Neural cell (in vitro differentiated cells): ENCODE results near the gene PLCD1. TPM values are rescaled to one million over a fixed set of nuclear protein-coding genes. Genes with fewer than 3 reads are reported as not detected.

Experiments
- H2AFZ ChIP-seq: fragments of 200-600, 300-800 bp; sonication (generic), shearing (Covaris generic); 2 replicates; pipeline ENCODE4 v1.6.0; 2014; ENCODE audit warnings: low read depth, mild to moderate bottlenecking, antibody characterized with exemption, low read length, moderate library complexity
- H3F3A ChIP-seq: fragments of 200-600 bp; shearing (Covaris generic); 2 replicates; pipeline ENCODE4 v1.6.1; 2016; ENCODE audit warnings: mild to moderate bottlenecking, moderate library complexity, mixed read lengths, antibody characterized with exemption, low read length; ENCODE audit not compliant: insufficient read depth, poor library complexity, severe bottlenecking
- H3K27ac ChIP-seq: fragments of 200-600, 300-800 bp; sonication (generic), shearing (Covaris generic); 2 replicates; pipeline ENCODE4 v1.5.1; 2014; ENCODE audit warnings: mild to moderate bottlenecking, low read length, moderate library complexity
- H3K27me3 ChIP-seq: fragments of 300-800, 200-600 bp; sonication (generic), shearing (Covaris generic); 2 replicates; pipeline ENCODE4 v1.6.0; 2014; ENCODE audit warnings: mild to moderate bottlenecking, low read depth, low read length, moderate library complexity; ENCODE audit not compliant: insufficient read depth
- H3K36me3 ChIP-seq: fragments of 300-800, 200-600 bp; sonication (generic), shearing (Covaris generic); 2 replicates; pipeline ENCODE4 v1.5.1; 2014; ENCODE audit warnings: mild to moderate bottlenecking, antibody characterized with exemption, low read length, moderate library complexity; ENCODE audit not compliant: insufficient read depth
- H3K4me2 ChIP-seq: fragments of 300-800, 200-600 bp; sonication (generic), shearing (Covaris generic); 2 replicates; pipeline ENCODE4 v1.6.0; 2014; ENCODE audit warnings: mild to moderate bottlenecking, low read length
- H3K4me3 ChIP-seq: fragments of 300-800, 200-600 bp; sonication (generic), shearing (Covaris generic); 2 replicates; pipeline ENCODE4 v1.5.1; 2014; ENCODE audit warnings: mild to moderate bottlenecking, low read length, moderate library complexity
- H3K79me2 ChIP-seq: fragments of 200-600 bp; shearing (Covaris generic); replicated peaks from 2 replicates; pipeline ENCODE4 v1.6.0; 2014; ENCODE audit warnings: mild to moderate bottlenecking, low read length, moderate library complexity; ENCODE audit not compliant: insufficient read depth
- H3K9ac ChIP-seq: fragments of 300-800, 200-600 bp; sonication (generic), shearing (Covaris generic); 2 replicates; pipeline ENCODE4 v1.6.1; 2016; ENCODE audit warnings: mild to moderate bottlenecking, low read length, mixed read lengths
- H3K9me2 ChIP-seq: fragments of 200-600 bp; shearing (Covaris generic); 2 replicates; pipeline ENCODE4 v1.6.1; 2016; ENCODE audit warnings: mild to moderate bottlenecking, low read length, mixed read lengths; ENCODE audit not compliant: insufficient read depth
- H3K9me3 ChIP-seq: fragments of 200-600, 300-800 bp; sonication (generic), shearing (Covaris generic); 2 replicates; pipeline ENCODE4 v1.6.1; 2016; ENCODE audit warnings: mild to moderate bottlenecking, mixed run types, low read length, moderate library complexity, mixed read lengths
- H4K20me1 ChIP-seq: fragments of 200-600 bp; shearing (Covaris generic); 2 replicates; pipeline ENCODE4 v1.6.1; 2016; ENCODE audit warnings: mild to moderate bottlenecking, mixed run types; ENCODE audit not compliant: insufficient read depth
- CTCF ChIP-seq: fragments of 450-650 bp; IDR thresholded peaks from 2 replicates; pipeline ENCODE4 v1.5.1; 2014; ENCODE audit warnings: antibody characterized with exemption, mild to moderate bottlenecking, moderate library complexity; ENCODE audit not compliant: poor library complexity, severe bottlenecking
- EP300 ChIP-seq: fragments of 450-650 bp; conservative IDR thresholded peaks from 2 replicates; pipeline ENCODE4 v1.6.1; 2014; ENCODE audit warnings: antibody characterized with exemption, mild to moderate bottlenecking, moderate library complexity; ENCODE audit not compliant: poor library complexity, severe bottlenecking
- EZH2 ChIP-seq: fragments of 200-600, 300-800 bp; shearing (Covaris generic), sonication (generic); IDR thresholded peaks from 2 replicates; pipeline ENCODE4 v1.6.1; 2014; ENCODE audit warnings: antibody characterized with exemption, low read length, borderline replicate concordance, mild to moderate bottlenecking; ENCODE audit not compliant: insufficient read depth, poor library complexity, severe bottlenecking
- MXI1 ChIP-seq: fragments of 450-650 bp; conservative IDR thresholded peaks from 2 replicates; pipeline ENCODE4 v1.6.1; 2014; ENCODE audit warnings: antibody characterized with exemption, mild to moderate bottlenecking; ENCODE audit not compliant: poor library complexity, severe bottlenecking
- POLR2AphosphoS5 ChIP-seq: IDR thresholded peaks from 2 replicates; pipeline ENCODE4 v1.6.1; 2012
- RAD21 ChIP-seq: fragments of 450-650 bp; conservative IDR thresholded peaks from 2 replicates; pipeline ENCODE4 v1.6.1; 2014; ENCODE audit warnings: antibody characterized with exemption, mild to moderate bottlenecking, moderate library complexity
- REST ChIP-seq: IDR thresholded peaks from 2 replicates; pipeline ENCODE4 v1.6.1; 2012; ENCODE audit warnings: borderline replicate concordance
- SMC3 ChIP-seq: fragments of 450-650 bp; conservative IDR thresholded peaks from 2 replicates; pipeline ENCODE4 v1.6.1; 2014; ENCODE audit warnings: antibody characterized with exemption, mild to moderate bottlenecking, moderate library complexity; ENCODE audit not compliant: poor library complexity
- TAF1 ChIP-seq: IDR thresholded peaks from 2 replicates; pipeline ENCODE4 v1.6.1; 2012; ENCODE audit warnings: low read depth
- polyA plus RNA-seq: library from polyadenylated mRNA; depleted of rRNA; stranded (reverse); fragments of >200 nt; gene quantifications from 2 replicates; pipeline ENCODE4 v1.2.3, GENCODE V29; 2014

The PLCD1 gene
- polyA plus RNA-seq, 1 donor from 2014 or later = 4.6 TPM

- TF ChIP-seq REST = no peak
- no peak for TF ChIP-seq MXI1
- no peak for TF ChIP-seq RAD21
- TF ChIP-seq TAF1 = no peak
- no peak for TF ChIP-seq SMC3
- no peak for TF ChIP-seq POLR2AphosphoS5
- TF ChIP-seq EZH2 = no peak
- TF ChIP-seq EP300 = no peak
- no peak for TF ChIP-seq CTCF
- H3K36me3 ChIP-seq = no peaks in the 10 kb centered on the region
Measured at GRCh38 chr3:38017445-38018295, 11.8 kb downstream of the PLCD1 start.

GRCh38 chr3:38016847-38017444 lies 12.5 kb downstream of the PLCD1 start:
- Histone ChIP-seq H3K36me3 (no peaks in the 10 kb centered on the region), H4K20me1 (no peaks in the 10 kb centered on the region), H3K9me3 (no peaks in the 10 kb centered on the region), H3K79me2 (no peaks in the 10 kb centered on the region), H3K27ac (no peak overlapping the region), H3K4me2 (no peak overlapping the region), H3K9ac (no peak overlapping the region), H3F3A (no peaks in the 10 kb centered on the region), H3K27me3 (no peaks in the 10 kb centered on the region), H2AFZ (no peak overlapping the region), H3K4me3 (no peak overlapping the region), H3K9me2 (no peaks in the 10 kb centered on the region)
- TF ChIP-seq POLR2AphosphoS5 = no peak
- no peak for TF ChIP-seq RAD21
- TF ChIP-seq REST = no peak
- TF ChIP-seq MXI1 = no peak
- TF ChIP-seq EP300 = no peak
- no peak for TF ChIP-seq SMC3
- no peak for TF ChIP-seq CTCF
- TF ChIP-seq TAF1 = no peak
- no peak for TF ChIP-seq EZH2

More at GRCh38 chr3:38017445-38018295, 11.8 kb downstream of the PLCD1 start:
- no peak overlapping the region for H3K4me2 ChIP-seq
- H3K79me2 ChIP-seq = no peaks in the 10 kb centered on the region
- H3K27ac ChIP-seq = no peak overlapping the region
- H3K9ac ChIP-seq = no peak overlapping the region
- no peaks in the 10 kb centered on the region for H3K27me3 ChIP-seq
- no peaks in the 10 kb centered on the region for H3K9me2 ChIP-seq
- H3K9me3 ChIP-seq = no peaks in the 10 kb centered on the region
- no peaks in the 10 kb centered on the region for H4K20me1 ChIP-seq
- no peak overlapping the region for H2AFZ ChIP-seq
- no peaks in the 10 kb centered on the region for H3F3A ChIP-seq
- no peak overlapping the region for H3K4me3 ChIP-seq
